ENCODE results near the gene MYEOV. TPM values are rescaled to one million over a fixed set of nuclear protein-coding genes. Genes with fewer than 3 reads are reported as not detected.

MYEOV gene
- total and polyA plus RNA-seq, 2 of the 8 experiments (the other 6 are each of a cell fraction or from before 2014, with no cell fraction given) = 0.44 to 0.67 TPM

DNA sequence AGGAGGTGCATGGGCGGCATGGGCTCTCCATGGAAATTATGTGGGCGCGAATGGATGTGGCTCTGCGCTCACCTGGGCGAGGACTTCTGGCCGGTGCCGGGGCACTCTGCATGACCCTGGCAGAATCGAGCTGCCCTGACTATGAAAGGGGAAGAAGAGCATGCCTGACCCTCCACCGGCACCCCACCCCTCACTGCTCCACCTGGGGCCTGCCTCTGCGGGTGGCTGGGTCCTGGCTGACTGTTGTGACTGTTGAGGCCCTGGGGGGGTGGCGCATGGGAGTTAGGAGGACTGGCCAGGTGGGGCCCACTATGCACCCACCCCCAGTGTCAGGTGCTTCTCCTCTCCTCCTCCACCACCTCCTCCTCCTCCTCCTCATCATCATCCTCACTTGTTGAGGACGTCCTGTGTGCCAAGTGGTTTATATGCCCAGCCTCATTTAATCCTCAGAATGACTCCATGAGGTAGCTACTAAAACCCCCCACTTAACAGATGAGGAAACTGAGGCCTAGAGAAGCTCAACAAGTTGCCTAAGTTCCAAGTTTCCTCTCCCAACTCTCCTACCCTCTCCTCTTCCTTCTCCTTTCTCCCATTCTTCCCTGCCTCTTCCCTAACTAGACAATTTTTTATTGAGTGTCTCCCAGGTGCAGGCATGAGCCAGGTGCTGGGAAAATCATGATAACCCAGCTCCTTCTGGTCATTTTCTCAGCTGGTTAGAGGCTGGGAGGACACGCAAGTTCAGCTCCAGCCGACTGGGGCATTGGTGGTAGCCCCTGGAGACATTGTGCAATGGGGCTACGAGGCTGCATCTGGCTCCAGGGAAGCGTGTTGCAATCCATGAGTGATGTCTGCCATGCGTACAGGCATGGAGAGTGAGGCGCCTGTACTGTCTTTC is 2.3 kb downstream of the MYEOV start:
- ChIA-PET POLR2A (ENCODE audit: partially characterized antibody) (interaction anchor here (0.7 to 3.1 kb wide), 2 partner anchors 30 to 346 kb away, joined by 3 to 12 read pairs; no protein-coding TSS in a partner anchor), CTCF (ENCODE audit: partially characterized antibody) (interaction anchor here (0.7 to 4.5 kb wide), 6 partner anchors 9 to 373 kb away, joined by 3 to 22 read pairs (median 4); no protein-coding TSS in a partner anchor)
- Histone ChIP-seq H3K9ac (replicated peaks in 1 of 4; ENCODE audit: extremely low read depth in 1 of 4, low read depth in 3 of 4, low read length in 3 of 4) (no peak overlapping the region), H2AFZ (ENCODE audit: low read length) (no peak overlapping the region), H4K5ac (ENCODE audit: insufficient read length, low read depth, low read length) (no peak overlapping the region), H3K9me3 (ENCODE audit: insufficient read depth in 2 of 2, low read depth in 1 of 2, low read length in 1 of 2) (0 out of 4 replicates have a peak, but pooled peaks cover 0 to 2% of the 10 kb centered on the region in 2 experiments), H2BK15ac (ENCODE audit: low read length) (no peak overlapping the region), H3K4me3 (ENCODE audit: extremely low read depth in 1 of 4, insufficient read depth in 2 of 4, low read depth in 3 of 4, low read length in 4 of 4) (no peak overlapping the region), H3K36me3 (ENCODE audit: control insufficient read depth in 2 of 4, insufficient read depth in 4 of 4, low read length in 3 of 4) (no peaks in the 10 kb centered on the region), H3K18ac (ENCODE audit: extremely low read depth, low read length) (no peak overlapping the region), H2AK5ac (ENCODE audit: low read depth, low read length) (peak overlapping the region; percentile 84; the same call in 1 of the 2 replicates), H3K4me2 (ENCODE audit: insufficient read depth in 1 of 2, low read depth in 2 of 2, low read length in 2 of 2) (no peak overlapping the region), H3K4ac (replicated peaks; ENCODE audit: insufficient read length, low read depth, low read length) (no peak overlapping the region), H3K4me1 (replicated peaks in 1 of 4; ENCODE audit: control insufficient read depth in 3 of 4, insufficient read depth in 4 of 4, low read length in 3 of 4) (peaks cover 0 to 2% (median under 1%) of the 10 kb centered on the region in 4 experiments; a peak in 2 of 7 replicates), H2BK120ac (replicated peaks; ENCODE audit: low read depth, low read length) (no peak overlapping the region), H2BK12ac (ENCODE audit: low read depth, low read length) (no peak overlapping the region; the same call in 1 of the 2 replicates), H3K23me2 (ENCODE audit: low read depth, low read length) (peaks cover 9% of the 10 kb centered on the region; the same call in 1 of the 2 replicates), H3K27me3 (replicated peaks in 1 of 4; ENCODE audit: control insufficient read depth in 3 of 4, extremely low read depth in 1 of 4, insufficient read depth in 3 of 4, low read length in 3 of 4) (no peaks in the 10 kb centered on the region; a peak in 1 of 7 replicates), H3K23ac (ENCODE audit: insufficient read length) (no peak overlapping the region), H2BK5ac (ENCODE audit: low read depth, low read length) (no peak overlapping the region), H4K91ac (replicated peaks; ENCODE audit: insufficient read length, low read length) (no peak overlapping the region), H4K20me1 (replicated peaks in 1 of 2; ENCODE audit: control insufficient read depth in 1 of 2, insufficient read depth in 2 of 2, low read length in 2 of 2) (peaks cover 0 to 6% of the 10 kb centered on the region in 2 experiments), H3K27ac (ENCODE audit: low read depth, low read length) (no peak overlapping the region), H4K8ac (ENCODE audit: extremely low read depth, insufficient read depth, low read length) (no peak overlapping the region; the same call in 1 of the 2 replicates), H2BK20ac (ENCODE audit: low read length) (no peak overlapping the region), H3K56ac (replicated peaks; ENCODE audit: insufficient read length, low read depth, low read length) (no peak overlapping the region), H3K79me2 (ENCODE audit: control insufficient read depth in 1 of 2, insufficient read depth in 2 of 2, low read length in 2 of 2) (no peaks in the 10 kb centered on the region), H3K79me1 (ENCODE audit: low read depth, low read length) (no peaks in the 10 kb centered on the region), H3K14ac (ENCODE audit: insufficient read length) (no peak overlapping the region)
- WGBS, 2 experiments (ENCODE audit: extremely low coverage in 1 of 2, insufficient coverage in 1 of 2, insufficient read length in 1 of 2, insufficient replicate concordance in 2 of 2, low coverage in 1 of 2, low lambda C conversion rate in 2 of 2, missing lambda C conversion rate in 1 of 2) = 92% methylated on average over 18 of the region's 18 CpGs; no CpG with 5 or more reads in 1 of the 2 experiments
- no peak for TF ChIP-seq GTF2F1 (IDR thresholded peaks at IDR 0.05; ENCODE audit: borderline replicate concordance, low read depth, low read length)
- TF ChIP-seq, protein P1, sequence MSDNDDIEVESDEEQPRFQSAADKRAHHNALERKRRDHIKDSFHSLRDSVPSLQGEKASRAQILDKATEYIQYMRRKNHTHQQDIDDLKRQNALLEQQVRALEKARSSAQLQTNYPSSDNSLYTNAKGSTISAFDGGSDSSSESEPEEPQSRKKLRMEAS (IDR thresholded peaks at IDR 0.05) = no peak
- TF ChIP-seq CHD1 (IDR thresholded peaks at IDR 0.05; ENCODE audit: low read depth, low read length) = no peak
- TF ChIP-seq SP4 (IDR thresholded peaks at IDR 0.05; ENCODE audit: low read length) = no peak
- TF ChIP-seq SP1 (IDR thresholded peaks at IDR 0.05; ENCODE audit: low read depth, low read length) = no peak
- TF ChIP-seq SRF (IDR thresholded peaks at IDR 0.05; ENCODE audit: low read depth, low read length) = no peak
- no peak for TF ChIP-seq CBX8 (IDR thresholded peaks at IDR 0.05; ENCODE audit: borderline replicate concordance, low read depth, low read length)
- DNase-seq (ENCODE audit: low read depth in 1 of 2, low spot score in 2 of 2) (no peak), FAIRE-seq (no peak)

Data from H1 (cell line).